Keratinocyte (primary cell): ENCODE measurements around the gene RCAN2.

Experiments
- CTCF ChIP-seq, 3 experiments: IDR thresholded peaks in 1 of 3; conservative IDR thresholded peaks in 1 of 3; optimal IDR thresholded peaks in 1 of 3; 2 replicates in 2 of 3; 3 replicates in 1 of 3; pipeline versions ENCODE3 to v1.5.1; 2011; ENCODE audit warnings: low read length in 3 of 3, mild to moderate bottlenecking in 3 of 3, moderate library complexity in 2 of 3, control low read depth in 1 of 3, inconsistent platforms in 1 of 3; ENCODE audit not compliant: insufficient read depth in 2 of 3; ENCODE audit errors: extremely low read depth in 1 of 3
- EZH2 ChIP-seq: IDR thresholded peaks from one replicate; pipeline ENCODE4 v1.6.1; 2012; ENCODE audit warnings: inconsistent platforms, mild to moderate bottlenecking, low read length, moderate library complexity

DNA sequence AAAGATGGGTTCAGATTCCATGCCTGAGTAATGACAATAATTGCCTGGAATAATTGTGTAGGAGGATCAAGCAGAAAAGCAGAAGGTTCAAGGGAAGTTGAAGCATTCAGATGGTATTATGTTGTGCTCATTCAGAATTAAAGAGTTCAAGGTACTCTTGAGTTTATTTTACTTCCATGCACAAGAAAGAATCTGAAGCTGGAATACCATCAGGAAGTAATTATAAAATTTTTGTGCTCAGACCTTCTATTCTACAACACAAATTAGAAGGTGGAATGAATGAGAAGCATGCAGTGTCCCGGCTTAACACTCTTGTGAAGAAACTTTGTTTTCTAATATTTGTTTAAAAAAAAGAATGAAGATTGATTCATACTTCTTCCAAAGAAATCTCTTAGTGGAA is 181.1 kb downstream of the RCAN2 start:
- TF ChIP-seq CTCF (optimal IDR thresholded peaks at IDR 0.05 in 1 of 3, IDR thresholded peaks at IDR 0.05 in 1 of 3, conservative IDR thresholded peaks at IDR 0.05 in 1 of 3; ENCODE audit: extremely low read depth in 1 of 3, insufficient read depth in 2 of 3, low read length in 3 of 3) (no peak), EZH2 (no peak)
